IMR-90 (cell line): Measurements from ENCODE around the gene RSF1. TPM values are rescaled to one million over a fixed set of nuclear protein-coding genes. Genes with fewer than 3 reads are reported as not detected.
A peak's percentile ranks its signal among the peaks of the same experiment; 100 is the strongest.

ENCODE experiments used
- ATAC-seq: fragments of 200-7000 bp; cut with Tn5 transposase; 2 replicates; pipeline ENCODE4 v1.9.1; 2020; ENCODE audit warnings: low read depth, mild to moderate bottlenecking, moderate library complexity
- BruUV-seq: library from RNA; stranded (reverse); fragments of 400-500 nt; replicated peaks from 2 replicates; lab custom pipeline; 2021; lab: Mats Ljungman, UMichigan
- CTCF ChIA-PET: fragments of 300-600 bp; formaldehyde crosslinking; extraction: SDS; loops from one replicate; lab custom pipeline; 2021; ENCODE audit warnings: antibody characterized with exemption; lab: Yijun Ruan, JAX
- POLR2A ChIA-PET: fragments of 300-600 bp; sonication (Branson Sonifier 250); formaldehyde crosslinking; loops from one replicate; lab custom pipeline; 2022; ENCODE audit warnings: antibody characterized with exemption; ENCODE audit not compliant: unreplicated experiment; lab: Charles Lee
- DNase-seq: peaks from one replicate; pipeline ENCODE4 v3.0.0; 2013
- H2AFZ ChIP-seq: replicated peaks from 2 replicates; pipeline ENCODE3; 2013; ENCODE audit warnings: low read length, mild to moderate bottlenecking; ENCODE audit not compliant: poor library complexity
- H2AK5ac ChIP-seq: 2 replicates; pipeline ENCODE4 v1.6.1; 2013; ENCODE audit warnings: low read depth, low read length, inconsistent platforms
- H2AK9ac ChIP-seq: replicated peaks from 2 replicates; pipeline ENCODE3; 2013; ENCODE audit warnings: mild to moderate bottlenecking, low read depth, low read length, moderate library complexity; ENCODE audit not compliant: poor library complexity
- H2BK120ac ChIP-seq: 2 replicates; pipeline ENCODE4 v1.6.1; 2013; ENCODE audit warnings: low read depth, low read length, inconsistent platforms
- H2BK15ac ChIP-seq: 3 replicates; pipeline ENCODE4 v1.6.1; 2013; ENCODE audit warnings: low read depth, low read length, inconsistent platforms
- H2BK20ac ChIP-seq: 2 replicates; pipeline ENCODE4 v1.6.1; 2013; ENCODE audit warnings: low read depth, mild to moderate bottlenecking, inconsistent platforms, low read length, moderate library complexity
- H2BK5ac ChIP-seq: 2 replicates; pipeline ENCODE4 v1.6.1; 2013; ENCODE audit warnings: mild to moderate bottlenecking, low read depth, low read length, inconsistent platforms; ENCODE audit not compliant: poor library complexity, severe bottlenecking
- H3K14ac ChIP-seq: replicated peaks from 2 replicates; pipeline ENCODE4 v1.6.1; 2013; ENCODE audit warnings: low read depth, low read length, inconsistent platforms
- H3K18ac ChIP-seq: 2 replicates; pipeline ENCODE4 v1.6.1; 2013; ENCODE audit warnings: low read depth, low read length, control low read depth
- H3K23ac ChIP-seq: 2 replicates; pipeline ENCODE4 v1.6.1; 2013; ENCODE audit warnings: low read depth, low read length, inconsistent platforms
- H3K27ac ChIP-seq: 2 replicates; pipeline ENCODE4 v1.5.1; 2013; ENCODE audit warnings: mild to moderate bottlenecking, control low read depth, low read length; ENCODE audit not compliant: insufficient read depth
- H3K27me3 ChIP-seq: 2 replicates; pipeline ENCODE4 v1.6.1; 2013; ENCODE audit warnings: low read length; ENCODE audit not compliant: control insufficient read depth, insufficient read depth
- H3K36me3 ChIP-seq: 2 replicates; pipeline ENCODE4 v1.6.1; 2013; ENCODE audit warnings: low read length, mixed read lengths; ENCODE audit not compliant: control insufficient read depth, insufficient read depth
- H3K4ac ChIP-seq: 2 replicates; pipeline ENCODE4 v1.6.1; 2013; ENCODE audit warnings: low read depth, low read length, inconsistent platforms
- H3K4me1 ChIP-seq: 2 replicates; pipeline ENCODE4 v1.6.1; 2013; ENCODE audit warnings: low read length, mixed read lengths; ENCODE audit not compliant: control insufficient read depth, insufficient read depth
- H3K4me2 ChIP-seq: 2 replicates; pipeline ENCODE4 v1.6.1; 2013; ENCODE audit warnings: low read depth, mild to moderate bottlenecking, control low read depth, low read length, moderate library complexity
- H3K4me3 ChIP-seq: 2 replicates; pipeline ENCODE4 v1.5.1; 2013; ENCODE audit warnings: low read depth, mild to moderate bottlenecking, control low read depth, low read length, moderate library complexity; ENCODE audit not compliant: insufficient read depth
- H3K56ac ChIP-seq: 2 replicates; pipeline ENCODE4 v1.6.1; 2013; ENCODE audit warnings: low read length, inconsistent platforms; ENCODE audit not compliant: insufficient read depth; ENCODE audit errors: extremely low read depth
- H3K79me1 ChIP-seq, 2 experiments: 2 replicates each; pipeline ENCODE4 v1.6.1; 2013; ENCODE audit warnings: low read length in 2 of 2, inconsistent platforms in 1 of 2, low read depth in 1 of 2
- H3K9ac ChIP-seq: 2 replicates; pipeline ENCODE4 v1.6.1; 2013; ENCODE audit warnings: low read depth, low read length, control low read depth
- H3K9me1 ChIP-seq: 2 replicates; pipeline ENCODE4 v1.6.1; 2013; ENCODE audit warnings: low read length, inconsistent platforms; ENCODE audit not compliant: insufficient read depth
- H3K9me3 ChIP-seq: 2 replicates; pipeline ENCODE4 v1.6.1; 2013; ENCODE audit warnings: low read length; ENCODE audit not compliant: control insufficient read depth, insufficient read depth
- H4K20me1 ChIP-seq: 2 replicates; pipeline ENCODE4 v1.6.1; 2013; ENCODE audit warnings: low read length, inconsistent platforms; ENCODE audit not compliant: insufficient read depth
- H4K5ac ChIP-seq: 2 replicates; pipeline ENCODE4 v1.6.1; 2013; ENCODE audit warnings: mild to moderate bottlenecking, low read depth, low read length, control low read depth
- H4K8ac ChIP-seq, 2 experiments: 2 replicates each; pipeline ENCODE4 v1.6.1; 2013; ENCODE audit warnings: low read depth in 2 of 2, low read length in 2 of 2, control low read depth in 1 of 2, inconsistent platforms in 1 of 2
- H4K91ac ChIP-seq: 2 replicates; pipeline ENCODE4 v1.6.1; 2013; ENCODE audit warnings: low read depth, low read length, inconsistent platforms; ENCODE audit not compliant: insufficient read depth
- CEBPB ChIP-seq: IDR thresholded peaks from 2 replicates; pipeline ENCODE4 v1.6.1; 2012; ENCODE audit warnings: low read depth, low read length, improper control_type of control experiment
- FOS ChIP-seq: fragments of 150-350 bp; IDR thresholded peaks from 2 replicates; pipeline ENCODE4 v1.6.1; 2016; ENCODE audit warnings: low read depth, low read length
- MAFK ChIP-seq: IDR thresholded peaks from 2 replicates; pipeline ENCODE4 v1.6.1; 2012; ENCODE audit warnings: low read depth, low read length, improper control_type of control experiment
- MAZ ChIP-seq: IDR thresholded peaks from 2 replicates; pipeline ENCODE4 v1.6.1; 2012; ENCODE audit warnings: low read depth, mild to moderate bottlenecking, low read length, improper control_type of control experiment, moderate library complexity, borderline replicate concordance
- MXI1 ChIP-seq: IDR thresholded peaks from 2 replicates; pipeline ENCODE4 v1.6.1; 2012; ENCODE audit warnings: low read depth, mild to moderate bottlenecking, low read length, moderate library complexity, borderline replicate concordance
- NFE2L2 ChIP-seq: fragments of 150-350 bp; IDR thresholded peaks from 2 replicates; pipeline ENCODE4 v1.6.1; 2016; ENCODE audit warnings: low read depth, mild to moderate bottlenecking, low read length
- POLR2A ChIP-seq: IDR thresholded peaks from 2 replicates; pipeline ENCODE4 v1.6.1; 2012; ENCODE audit warnings: mild to moderate bottlenecking, low read depth, low read length
- RAD21 ChIP-seq: IDR thresholded peaks from 2 replicates; pipeline ENCODE4 v1.6.1; 2012; ENCODE audit warnings: low read length, improper control_type of control experiment
- RCOR1 ChIP-seq: IDR thresholded peaks from 2 replicates; pipeline ENCODE4 v1.6.1; 2012; ENCODE audit warnings: mild to moderate bottlenecking, low read length, improper control_type of control experiment; ENCODE audit not compliant: insufficient replicate concordance
- RFX5 ChIP-seq: IDR thresholded peaks from 2 replicates; pipeline ENCODE4 v1.8.0; 2012; ENCODE audit warnings: low read depth, mild to moderate bottlenecking, low read length, moderate library complexity
- WGBS, 2 experiments: methylation state at CpG; one replicate each; pipeline versions ENCODE4 v1.1.5 to v1.1.7; 2013; ENCODE audit warnings: missing lambda C conversion rate in 2 of 2; ENCODE audit not compliant: insufficient read length in 1 of 2; ENCODE audit errors: extremely low coverage in 2 of 2; 5-methylcytosine and 5-hydroxymethylcytosine counted together
- dilution Hi-C: fragments of 300-500 bp; cut with HindIII; formaldehyde crosslinking; loops from one replicate; pipeline ENCODE4 v1.14.3; 2018; ENCODE audit warnings: low sequenced_read_pairs; ENCODE audit not compliant: unreplicated experiment
- in situ Hi-C: fragments of 300-500 bp; cut with MboI; formaldehyde crosslinking; loops from 3 replicates; pipeline ENCODE4 v1.14.3; 2019; ENCODE audit warnings: low sequenced_read_pairs, inconsistent platforms, mixed read lengths
- intact Hi-C: fragments of 100-400 bp; cut with micrococcal nuclease; formaldehyde crosslinking; loops from 2 replicates; pipeline ENCODE4 v1.10.0; 2022
- polyA plus RNA-seq, 3 experiments: library from polyadenylated mRNA; depleted of rRNA; stranded (reverse); fragments of >200 nt; gene quantifications; 2 replicates each; pipeline ENCODE4 v1.2.3, GENCODE V29; 2012; ENCODE audit warnings: low replicate concordance in 1 of 3
- total RNA-seq: library from RNA; depleted of rRNA; stranded (reverse); fragments of >200 nt; gene quantifications from 2 replicates; pipeline ENCODE4 v1.2.3, GENCODE V29; 2012
- TF ChIP-seq, protein P1 (sequence below): fragments of 150-350 bp; IDR thresholded peaks from 2 replicates; pipeline ENCODE4 v1.6.1; 2017; ENCODE audit warnings: mild to moderate bottlenecking, antibody characterized with exemption, low read length, low read depth
- TF ChIP-seq, protein P2 (sequence below): conservative IDR thresholded peaks from 2 replicates; pipeline ENCODE4 v1.5.1; 2012; ENCODE audit warnings: mild to moderate bottlenecking, low read depth, low read length, improper control_type of control experiment

Gene RSF1
- total and polyA plus RNA-seq, 2 of the 4 experiments (the other 2 are of a cell fraction) = 13.9 to 18.5 TPM

DNA sequence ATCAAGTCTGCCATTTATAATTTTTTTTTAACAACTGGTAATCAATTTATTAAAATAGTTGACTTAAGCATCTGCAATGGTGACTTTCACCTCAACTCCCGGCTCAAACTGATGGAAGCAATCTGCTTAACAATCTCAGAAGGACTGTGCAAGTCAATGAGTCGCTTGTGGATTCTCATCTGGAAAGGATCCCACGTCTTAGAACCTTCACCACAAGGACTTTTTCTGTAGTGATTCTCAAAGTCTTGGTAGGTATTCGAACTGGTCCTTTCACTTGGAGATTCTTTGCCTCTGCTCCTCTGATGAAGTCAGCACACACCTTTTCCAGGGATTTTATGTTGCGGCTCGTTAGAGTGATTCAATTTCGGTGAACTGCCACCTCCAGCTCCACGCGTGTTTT lies 7.3 kb downstream of the RSF1 start:
- Histone ChIP-seq H3K79me1 (peaks cover 26 to 68% of the 10 kb centered on the region in 2 experiments), H4K20me1 (peaks cover 72% of the 10 kb centered on the region), H4K8ac (no peak overlapping the region), H4K91ac (no peak overlapping the region), H3K4me1 (peaks cover 3% of the 10 kb centered on the region), H2AK9ac (no peak overlapping the region), H3K27ac (no peak overlapping the region), H3K4ac (no peak overlapping the region), H3K4me3 (no peak overlapping the region), H3K23ac (no peak overlapping the region), H3K27me3 (no peaks in the 10 kb centered on the region), H3K14ac (no peak overlapping the region), H2BK20ac (no peak overlapping the region), H2BK5ac (no peak overlapping the region), H2AFZ (no peak overlapping the region), H3K36me3 (peaks cover 6% of the 10 kb centered on the region; the same call in 1 of the 2 replicates), H3K18ac (no peak overlapping the region), H3K56ac (no peak overlapping the region), H4K5ac (no peak overlapping the region), H2BK15ac (no peak overlapping the region), H3K4me2 (no peak overlapping the region), H2AK5ac (no peak overlapping the region), H3K9me3 (peaks cover 4% of the 10 kb centered on the region; the same call in 1 of the 2 replicates), H3K9ac (no peak overlapping the region), H2BK120ac (no peak overlapping the region), H3K9me1 (peaks cover 3% of the 10 kb centered on the region)
- in situ Hi-C loops (no loop called here), dilution Hi-C loops (no loop called here), intact Hi-C loops (no loop called here)
- ChIA-PET POLR2A (no interaction called here), CTCF (no interaction called here)
- TF ChIP-seq, protein P1, sequence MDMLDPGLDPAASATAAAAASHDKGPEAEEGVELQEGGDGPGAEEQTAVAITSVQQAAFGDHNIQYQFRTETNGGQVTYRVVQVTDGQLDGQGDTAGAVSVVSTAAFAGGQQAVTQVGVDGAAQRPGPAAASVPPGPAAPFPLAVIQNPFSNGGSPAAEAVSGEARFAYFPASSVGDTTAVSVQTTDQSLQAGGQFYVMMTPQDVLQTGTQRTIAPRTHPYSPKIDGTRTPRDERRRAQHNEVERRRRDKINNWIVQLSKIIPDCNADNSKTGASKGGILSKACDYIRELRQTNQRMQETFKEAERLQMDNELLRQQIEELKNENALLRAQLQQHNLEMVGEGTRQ = no peak
- TF ChIP-seq MAFK = no peak
- TF ChIP-seq, protein P2, sequence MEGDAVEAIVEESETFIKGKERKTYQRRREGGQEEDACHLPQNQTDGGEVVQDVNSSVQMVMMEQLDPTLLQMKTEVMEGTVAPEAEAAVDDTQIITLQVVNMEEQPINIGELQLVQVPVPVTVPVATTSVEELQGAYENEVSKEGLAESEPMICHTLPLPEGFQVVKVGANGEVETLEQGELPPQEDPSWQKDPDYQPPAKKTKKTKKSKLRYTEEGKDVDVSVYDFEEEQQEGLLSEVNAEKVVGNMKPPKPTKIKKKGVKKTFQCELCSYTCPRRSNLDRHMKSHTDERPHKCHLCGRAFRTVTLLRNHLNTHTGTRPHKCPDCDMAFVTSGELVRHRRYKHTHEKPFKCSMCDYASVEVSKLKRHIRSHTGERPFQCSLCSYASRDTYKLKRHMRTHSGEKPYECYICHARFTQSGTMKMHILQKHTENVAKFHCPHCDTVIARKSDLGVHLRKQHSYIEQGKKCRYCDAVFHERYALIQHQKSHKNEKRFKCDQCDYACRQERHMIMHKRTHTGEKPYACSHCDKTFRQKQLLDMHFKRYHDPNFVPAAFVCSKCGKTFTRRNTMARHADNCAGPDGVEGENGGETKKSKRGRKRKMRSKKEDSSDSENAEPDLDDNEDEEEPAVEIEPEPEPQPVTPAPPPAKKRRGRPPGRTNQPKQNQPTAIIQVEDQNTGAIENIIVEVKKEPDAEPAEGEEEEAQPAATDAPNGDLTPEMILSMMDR = no peak
- no peak for TF ChIP-seq RAD21
- TF ChIP-seq POLR2A = no peak
- no peak for TF ChIP-seq NFE2L2
- no peak for TF ChIP-seq RFX5
- no peak for TF ChIP-seq MAZ
- no peak for TF ChIP-seq FOS
- TF ChIP-seq CEBPB = no peak
- TF ChIP-seq RCOR1 = no peak
- no peak for TF ChIP-seq MXI1
- BruUV-seq = no TSS peak
- DNase-seq (peak; percentile 65), ATAC-seq (no peak)
- WGBS, 2 experiments = no CpG with 5 or more reads among the region's 9 CpGs
